SK-N-SH treated with all-trans-retinoic acid at 6 μM for 48 hours (cell line): ENCODE data around the gene CDCA3.

ENCODE experiments used
- ATAC-seq: fragments of 200-7000 bp; cut with Tn5 transposase; 3 replicates; pipeline ENCODE4 v1.9.1; 2020; ENCODE audit warnings: mild to moderate bottlenecking, moderate library complexity
- ARNTL ChIP-seq: fragments of 450-650 bp; formaldehyde crosslinking; IDR thresholded peaks from 2 replicates; pipeline ENCODE4 v1.5.0; 2020; ENCODE audit warnings: low read depth, mild to moderate bottlenecking, moderate library complexity, borderline replicate concordance
- BACH2 ChIP-seq: fragments of 250-450 bp; sonication (Bioruptor Pico); IDR thresholded peaks from 2 replicates; pipeline ENCODE4 v1.9.0; 2021; ENCODE audit warnings: mild to moderate bottlenecking, borderline replicate concordance
- ESRRG ChIP-seq: fragments of 250-450 bp; sonication (Bioruptor Pico); IDR thresholded peaks from 2 replicates; pipeline ENCODE4 v1.6.1; 2021; ENCODE audit warnings: mild to moderate bottlenecking
- GLIS3 ChIP-seq: fragments of 250-450 bp; sonication (Bioruptor Pico); IDR thresholded peaks from 2 replicates; pipeline ENCODE4 v1.5.0; 2020; ENCODE audit warnings: mild to moderate bottlenecking, moderate library complexity
- ISL1 ChIP-seq: fragments of 250-450 bp; sonication (Bioruptor Pico); IDR thresholded peaks from 2 replicates; pipeline ENCODE4 v2.1.2; 2022; ENCODE audit warnings: mild to moderate bottlenecking, moderate library complexity
- PPARA ChIP-seq: fragments of 250-450 bp; sonication (Bioruptor Pico); IDR thresholded peaks from 2 replicates; pipeline ENCODE4 v1.5.0; 2020; ENCODE audit warnings: mild to moderate bottlenecking, borderline replicate concordance
- RARB ChIP-seq: fragments of 250-450 bp; sonication (Bioruptor Pico); IDR thresholded peaks from 2 replicates; pipeline ENCODE4 v1.8.0; 2021; ENCODE audit warnings: mild to moderate bottlenecking, moderate library complexity
- SNAI2 ChIP-seq: fragments of 250-450 bp; sonication (Bioruptor Pico); IDR thresholded peaks from 2 replicates; pipeline ENCODE4 v1.5.0; 2020; ENCODE audit warnings: mild to moderate bottlenecking, moderate library complexity
- TCF4 ChIP-seq: fragments of 250-450 bp; sonication (Bioruptor Pico); IDR thresholded peaks from 2 replicates; pipeline ENCODE4 v1.8.0; 2021; ENCODE audit warnings: mild to moderate bottlenecking, moderate library complexity, borderline replicate concordance
- TOX ChIP-seq: fragments of 250-450 bp; sonication (Bioruptor Pico); IDR thresholded peaks from 2 replicates; pipeline ENCODE4 v1.8.0; 2021; ENCODE audit warnings: mild to moderate bottlenecking, moderate library complexity, borderline replicate concordance
- ZC3H10 ChIP-seq: fragments of 250-450 bp; sonication (Bioruptor Pico); IDR thresholded peaks from 2 replicates; pipeline ENCODE4 v1.5.1; 2021; ENCODE audit warnings: mild to moderate bottlenecking, moderate library complexity
- ZFP3 ChIP-seq: fragments of 250-450 bp; sonication (Bioruptor Pico); IDR thresholded peaks from 2 replicates; pipeline ENCODE4 v1.5.0; 2020; ENCODE audit warnings: mild to moderate bottlenecking, moderate library complexity
- ZFP30 ChIP-seq: fragments of 450-650 bp; formaldehyde crosslinking; IDR thresholded peaks from 2 replicates; pipeline ENCODE4 v1.5.0; 2022; ENCODE audit warnings: mild to moderate bottlenecking, moderate library complexity
- ZNF565 ChIP-seq: fragments of 450-650 bp; formaldehyde crosslinking; conservative IDR thresholded peaks from 2 replicates; pipeline ENCODE4 v1.5.0; 2020; ENCODE audit warnings: low read depth, mild to moderate bottlenecking, moderate library complexity
- ZNF70 ChIP-seq: fragments of 450-650 bp; formaldehyde crosslinking; IDR thresholded peaks from 2 replicates; pipeline ENCODE4 v1.5.0; 2020; ENCODE audit warnings: mild to moderate bottlenecking, moderate library complexity
- ZNF8 ChIP-seq: fragments of 450-650 bp; formaldehyde crosslinking; IDR thresholded peaks from 2 replicates; pipeline ENCODE4 v1.5.0; 2020; ENCODE audit warnings: mild to moderate bottlenecking, moderate library complexity
- TF ChIP-seq, protein P1 (sequence below): fragments of 250-450 bp; sonication (Bioruptor Pico); IDR thresholded peaks from 2 replicates; pipeline ENCODE4 v1.8.0; 2021; ENCODE audit warnings: low read depth, mild to moderate bottlenecking, moderate library complexity, borderline replicate concordance
- TF ChIP-seq, protein P2 (sequence below): fragments of 250-450 bp; sonication (Bioruptor Pico); IDR thresholded peaks from 2 replicates; pipeline ENCODE4 v1.5.1; 2020; ENCODE audit warnings: low read depth, mild to moderate bottlenecking, moderate library complexity
- TF ChIP-seq, protein P3 (sequence below): fragments of 250-450 bp; sonication (Bioruptor Pico); IDR thresholded peaks from 2 replicates; pipeline ENCODE4 v1.8.0; 2020; ENCODE audit warnings: mild to moderate bottlenecking, moderate library complexity, borderline replicate concordance
- TF ChIP-seq, protein P4 (sequence below): fragments of 250-450 bp; sonication (Bioruptor Pico); IDR thresholded peaks from 2 replicates; pipeline ENCODE4 v1.5.1; 2021; ENCODE audit warnings: mild to moderate bottlenecking, moderate library complexity
- TF ChIP-seq, protein P5 (sequence below): fragments of 250-450 bp; sonication (Bioruptor Pico); IDR thresholded peaks from 2 replicates; pipeline ENCODE4 v1.5.0; 2020; ENCODE audit warnings: mild to moderate bottlenecking, moderate library complexity

The CDCA3 gene

DNA sequence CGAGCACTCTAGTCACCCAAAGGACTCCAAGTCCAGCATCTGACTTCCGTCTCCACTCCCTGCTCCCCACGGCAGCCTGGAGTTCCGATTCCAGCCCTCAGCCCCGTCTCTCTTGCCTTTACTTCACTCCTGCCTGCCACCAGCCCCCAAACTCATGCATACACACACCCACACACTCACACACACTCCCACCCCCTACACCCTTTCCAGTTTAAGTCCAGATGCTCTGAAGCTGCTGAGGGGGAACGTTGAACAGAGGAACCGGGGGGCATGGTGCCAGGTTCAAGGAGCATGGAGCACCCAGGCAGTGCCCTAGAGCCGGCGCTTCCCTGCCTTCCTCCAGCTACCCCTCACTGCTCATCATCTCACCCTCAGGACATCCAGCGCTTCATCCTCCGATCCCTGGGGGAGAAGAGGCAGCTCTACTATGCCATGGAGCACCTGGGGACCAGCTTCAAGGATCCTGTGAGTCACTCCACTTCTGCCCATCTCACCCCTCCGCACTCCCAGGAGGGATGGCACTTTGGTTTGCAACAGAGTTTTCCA, 19.6 kb downstream of the CDCA3 start (continued):
- no peak for TF ChIP-seq ZC3H10
- TF ChIP-seq ISL1, result no peak

DNA sequence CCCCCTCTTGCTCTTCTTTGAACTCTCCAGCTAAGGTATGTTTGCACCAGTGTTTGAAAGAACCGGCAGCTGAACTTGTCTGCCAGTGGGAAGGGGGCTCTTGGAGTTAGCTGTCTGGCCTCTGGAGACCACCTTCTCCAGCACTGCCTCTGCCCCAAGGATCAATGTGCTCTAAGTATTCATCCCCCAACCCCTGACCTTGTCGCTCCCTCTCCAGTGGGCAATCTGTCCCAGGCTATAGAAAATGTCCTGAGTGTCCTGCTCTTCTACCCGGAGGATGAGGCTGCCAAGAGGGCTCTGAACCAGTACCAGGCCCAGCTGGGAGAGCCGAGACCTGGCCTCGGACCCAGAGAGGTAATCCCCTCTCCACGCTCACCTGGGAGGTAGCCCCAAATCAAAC, 20.1 kb downstream of the CDCA3 start:
- no peak for ATAC-seq
- TF ChIP-seq, protein P1, sequence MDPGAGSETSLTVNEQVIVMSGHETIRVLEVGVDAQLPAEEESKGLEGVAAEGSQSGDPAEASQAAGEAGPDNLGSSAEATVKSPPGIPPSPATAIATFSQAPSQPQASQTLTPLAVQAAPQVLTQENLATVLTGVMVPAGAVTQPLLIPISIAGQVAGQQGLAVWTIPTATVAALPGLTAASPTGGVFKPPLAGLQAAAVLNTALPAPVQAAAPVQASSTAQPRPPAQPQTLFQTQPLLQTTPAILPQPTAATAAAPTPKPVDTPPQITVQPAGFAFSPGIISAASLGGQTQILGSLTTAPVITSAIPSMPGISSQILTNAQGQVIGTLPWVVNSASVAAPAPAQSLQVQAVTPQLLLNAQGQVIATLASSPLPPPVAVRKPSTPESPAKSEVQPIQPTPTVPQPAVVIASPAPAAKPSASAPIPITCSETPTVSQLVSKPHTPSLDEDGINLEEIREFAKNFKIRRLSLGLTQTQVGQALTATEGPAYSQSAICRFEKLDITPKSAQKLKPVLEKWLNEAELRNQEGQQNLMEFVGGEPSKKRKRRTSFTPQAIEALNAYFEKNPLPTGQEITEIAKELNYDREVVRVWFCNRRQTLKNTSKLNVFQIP (CRISPR knock-in tag), result no peak
- TF ChIP-seq, protein P2, sequence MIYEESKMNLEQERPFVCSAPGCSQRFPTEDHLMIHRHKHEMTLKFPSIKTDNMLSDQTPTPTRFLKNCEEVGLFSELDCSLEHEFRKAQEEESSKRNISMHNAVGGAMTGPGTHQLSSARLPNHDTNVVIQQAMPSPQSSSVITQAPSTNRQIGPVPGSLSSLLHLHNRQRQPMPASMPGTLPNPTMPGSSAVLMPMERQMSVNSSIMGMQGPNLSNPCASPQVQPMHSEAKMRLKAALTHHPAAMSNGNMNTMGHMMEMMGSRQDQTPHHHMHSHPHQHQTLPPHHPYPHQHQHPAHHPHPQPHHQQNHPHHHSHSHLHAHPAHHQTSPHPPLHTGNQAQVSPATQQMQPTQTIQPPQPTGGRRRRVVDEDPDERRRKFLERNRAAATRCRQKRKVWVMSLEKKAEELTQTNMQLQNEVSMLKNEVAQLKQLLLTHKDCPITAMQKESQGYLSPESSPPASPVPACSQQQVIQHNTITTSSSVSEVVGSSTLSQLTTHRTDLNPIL (CRISPR knock-in tag), result no peak
- no peak for TF ChIP-seq TCF4 (CRISPR knock-in tag)
- TF ChIP-seq, protein P3, sequence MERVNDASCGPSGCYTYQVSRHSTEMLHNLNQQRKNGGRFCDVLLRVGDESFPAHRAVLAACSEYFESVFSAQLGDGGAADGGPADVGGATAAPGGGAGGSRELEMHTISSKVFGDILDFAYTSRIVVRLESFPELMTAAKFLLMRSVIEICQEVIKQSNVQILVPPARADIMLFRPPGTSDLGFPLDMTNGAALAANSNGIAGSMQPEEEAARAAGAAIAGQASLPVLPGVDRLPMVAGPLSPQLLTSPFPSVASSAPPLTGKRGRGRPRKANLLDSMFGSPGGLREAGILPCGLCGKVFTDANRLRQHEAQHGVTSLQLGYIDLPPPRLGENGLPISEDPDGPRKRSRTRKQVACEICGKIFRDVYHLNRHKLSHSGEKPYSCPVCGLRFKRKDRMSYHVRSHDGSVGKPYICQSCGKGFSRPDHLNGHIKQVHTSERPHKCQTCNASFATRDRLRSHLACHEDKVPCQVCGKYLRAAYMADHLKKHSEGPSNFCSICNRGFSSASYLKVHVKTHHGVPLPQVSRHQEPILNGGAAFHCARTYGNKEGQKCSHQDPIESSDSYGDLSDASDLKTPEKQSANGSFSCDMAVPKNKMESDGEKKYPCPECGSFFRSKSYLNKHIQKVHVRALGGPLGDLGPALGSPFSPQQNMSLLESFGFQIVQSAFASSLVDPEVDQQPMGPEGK (CRISPR knock-in tag), result no peak
- no peak for TF ChIP-seq ZFP3 (CRISPR knock-in tag)
- TF ChIP-seq BACH2 (CRISPR knock-in tag), result no peak
- TF ChIP-seq SNAI2 (CRISPR knock-in tag), result no peak
- no peak for TF ChIP-seq GLIS3
- no peak for TF ChIP-seq PPARA (CRISPR knock-in tag)
- no peak for TF ChIP-seq TOX (CRISPR knock-in tag)
- TF ChIP-seq ARNTL (CRISPR knock-in tag), result no peak
- TF ChIP-seq, protein P4, sequence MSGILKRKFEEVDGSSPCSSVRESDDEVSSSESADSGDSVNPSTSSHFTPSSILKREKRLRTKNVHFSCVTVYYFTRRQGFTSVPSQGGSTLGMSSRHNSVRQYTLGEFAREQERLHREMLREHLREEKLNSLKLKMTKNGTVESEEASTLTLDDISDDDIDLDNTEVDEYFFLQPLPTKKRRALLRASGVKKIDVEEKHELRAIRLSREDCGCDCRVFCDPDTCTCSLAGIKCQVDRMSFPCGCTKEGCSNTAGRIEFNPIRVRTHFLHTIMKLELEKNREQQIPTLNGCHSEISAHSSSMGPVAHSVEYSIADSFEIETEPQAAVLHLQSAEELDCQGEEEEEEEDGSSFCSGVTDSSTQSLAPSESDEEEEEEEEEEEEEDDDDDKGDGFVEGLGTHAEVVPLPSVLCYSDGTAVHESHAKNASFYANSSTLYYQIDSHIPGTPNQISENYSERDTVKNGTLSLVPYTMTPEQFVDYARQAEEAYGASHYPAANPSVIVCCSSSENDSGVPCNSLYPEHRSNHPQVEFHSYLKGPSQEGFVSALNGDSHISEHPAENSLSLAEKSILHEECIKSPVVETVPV (CRISPR knock-in tag), result no peak
- no peak for TF ChIP-seq ZNF70 (CRISPR knock-in tag)
- no peak for TF ChIP-seq ISL1
- no peak for TF ChIP-seq ZNF565 (CRISPR knock-in tag)
- TF ChIP-seq, protein P5, sequence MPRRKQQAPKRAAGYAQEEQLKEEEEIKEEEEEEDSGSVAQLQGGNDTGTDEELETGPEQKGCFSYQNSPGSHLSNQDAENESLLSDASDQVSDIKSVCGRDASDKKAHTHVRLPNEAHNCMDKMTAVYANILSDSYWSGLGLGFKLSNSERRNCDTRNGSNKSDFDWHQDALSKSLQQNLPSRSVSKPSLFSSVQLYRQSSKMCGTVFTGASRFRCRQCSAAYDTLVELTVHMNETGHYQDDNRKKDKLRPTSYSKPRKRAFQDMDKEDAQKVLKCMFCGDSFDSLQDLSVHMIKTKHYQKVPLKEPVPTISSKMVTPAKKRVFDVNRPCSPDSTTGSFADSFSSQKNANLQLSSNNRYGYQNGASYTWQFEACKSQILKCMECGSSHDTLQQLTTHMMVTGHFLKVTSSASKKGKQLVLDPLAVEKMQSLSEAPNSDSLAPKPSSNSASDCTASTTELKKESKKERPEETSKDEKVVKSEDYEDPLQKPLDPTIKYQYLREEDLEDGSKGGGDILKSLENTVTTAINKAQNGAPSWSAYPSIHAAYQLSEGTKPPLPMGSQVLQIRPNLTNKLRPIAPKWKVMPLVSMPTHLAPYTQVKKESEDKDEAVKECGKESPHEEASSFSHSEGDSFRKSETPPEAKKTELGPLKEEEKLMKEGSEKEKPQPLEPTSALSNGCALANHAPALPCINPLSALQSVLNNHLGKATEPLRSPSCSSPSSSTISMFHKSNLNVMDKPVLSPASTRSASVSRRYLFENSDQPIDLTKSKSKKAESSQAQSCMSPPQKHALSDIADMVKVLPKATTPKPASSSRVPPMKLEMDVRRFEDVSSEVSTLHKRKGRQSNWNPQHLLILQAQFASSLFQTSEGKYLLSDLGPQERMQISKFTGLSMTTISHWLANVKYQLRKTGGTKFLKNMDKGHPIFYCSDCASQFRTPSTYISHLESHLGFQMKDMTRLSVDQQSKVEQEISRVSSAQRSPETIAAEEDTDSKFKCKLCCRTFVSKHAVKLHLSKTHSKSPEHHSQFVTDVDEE, result no peak
- no peak for TF ChIP-seq ZFP30 (CRISPR knock-in tag)

DNA sequence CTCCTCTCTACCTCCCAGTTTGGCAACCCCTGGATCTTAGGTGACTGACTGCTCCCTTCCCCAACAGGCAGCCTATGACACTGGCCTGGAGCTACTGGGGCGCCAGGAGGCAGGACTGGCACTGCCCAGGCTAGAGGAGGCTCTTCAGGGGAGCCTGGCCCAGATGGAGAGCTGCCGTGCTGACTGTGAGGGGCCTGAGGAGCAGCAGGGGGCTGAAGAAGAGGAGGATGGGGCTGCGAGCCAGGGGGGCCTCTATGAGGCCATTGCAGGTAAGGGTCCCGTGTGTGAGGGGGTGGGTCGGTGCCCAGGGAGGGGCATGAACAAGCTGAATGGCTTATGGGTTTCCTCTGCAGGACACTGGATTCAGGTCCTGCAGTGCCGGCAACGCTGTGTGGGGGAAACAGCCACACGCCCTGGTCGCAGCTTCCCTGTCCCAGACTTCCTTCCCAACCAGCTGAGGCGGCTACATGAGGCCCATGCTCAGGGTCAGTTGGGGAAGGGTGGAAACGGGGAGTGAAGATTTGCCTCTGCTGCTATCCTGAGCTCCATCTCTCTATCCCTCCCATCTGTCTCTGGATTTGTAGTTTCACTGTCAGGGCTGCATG, 20.7 kb downstream of the CDCA3 start:
- TF ChIP-seq BACH2 (CRISPR knock-in tag), result no peak
- no peak for TF ChIP-seq GLIS3
- no peak for TF ChIP-seq ZNF8 (CRISPR knock-in tag)
- TF ChIP-seq, protein P1 (CRISPR knock-in tag), result no peak
- no peak for TF ChIP-seq SNAI2 (CRISPR knock-in tag)
- TF ChIP-seq ESRRG, result no peak
- TF ChIP-seq, protein P3 (CRISPR knock-in tag), result no peak
- TF ChIP-seq RARB (CRISPR knock-in tag), result no peak
- ATAC-seq, result no peak
